Suprapubic skin (tissue), 4 donors: Measurements from ENCODE around the gene SERPINA6.

Experiments used
- CTCF ChIP-seq, 2 donors: fragments of 200-600 bp in 1 of 2; fragments of 450-650 bp in 1 of 2; sonication (generic) in 1 of 2; IDR thresholded peaks; one replicate each; pipeline ENCODE4 v1.5.1; 2016 to 2019; ENCODE audit warnings: antibody characterized with exemption in 2 of 2, mild to moderate bottlenecking in 1 of 2, moderate library complexity in 1 of 2
- EP300 ChIP-seq: sonication (generic); formaldehyde crosslinking; IDR thresholded peaks from one replicate; pipeline ENCODE4 v1.6.1; 2017; ENCODE audit warnings: antibody characterized with exemption
- POLR2A ChIP-seq, 2 donors: fragments of 450-650 bp; IDR thresholded peaks; one replicate each; pipeline ENCODE4 v1.6.1; 2017; ENCODE audit warnings: antibody characterized with exemption in 2 of 2, mild to moderate bottlenecking in 2 of 2, moderate library complexity in 2 of 2
- POLR2AphosphoS5 ChIP-seq, 3 donors: sonication (generic); formaldehyde crosslinking; IDR thresholded peaks; one replicate each; pipeline ENCODE4 v1.6.1; 2017; ENCODE audit warnings: antibody characterized with exemption in 3 of 3

- TF ChIP-seq CTCF (IDR thresholded peaks at IDR 0.05) (no peak), POLR2A (IDR thresholded peaks at IDR 0.05) (no peak), EP300 (no peak), POLR2AphosphoS5 (IDR thresholded peaks at IDR 0.05) (peak in 2 of 3 donors; percentile 52 to 73)
Observed at GRCh38 chr14:94342334-94342934, 19.3 kb upstream of the SERPINA6 start.
